Trophoblast cell (in vitro differentiated cells and primary cell): Measurements from ENCODE around the gene HCAR3.
"Not testable (repeated sequence)": the region's sequence is repeated elsewhere in the genome, so short reads cannot be mapped to it uniquely, and the experiment has no call there.

Experiments
- DNase-seq, 2 donors: peaks; one replicate each; pipeline ENCODE4 v3.0.0-alpha.2; 2016
- H2AFZ ChIP-seq: 2 replicates; pipeline ENCODE4 v1.6.1; 2013; ENCODE audit warnings: low read length, moderate library complexity, mild to moderate bottlenecking; ENCODE audit not compliant: insufficient read depth, poor library complexity
- H2AK5ac ChIP-seq: 2 replicates; pipeline ENCODE4 v1.6.1; 2013; ENCODE audit warnings: mild to moderate bottlenecking, low read length
- H2BK120ac ChIP-seq: 2 replicates; pipeline ENCODE4 v1.6.1; 2013; ENCODE audit warnings: low read length, mild to moderate bottlenecking, moderate library complexity; ENCODE audit not compliant: insufficient read depth, poor library complexity
- H2BK12ac ChIP-seq: 2 replicates; pipeline ENCODE4 v1.6.1; 2013; ENCODE audit warnings: mild to moderate bottlenecking, low read length, moderate library complexity
- H2BK5ac ChIP-seq: 2 replicates; pipeline ENCODE4 v1.6.1; 2013; ENCODE audit warnings: low read length, low read depth, moderate library complexity, mild to moderate bottlenecking; ENCODE audit not compliant: poor library complexity
- H3K14ac ChIP-seq: 2 replicates; pipeline ENCODE4 v1.6.1; 2013; ENCODE audit warnings: mild to moderate bottlenecking, low read length
- H3K18ac ChIP-seq: 2 replicates; pipeline ENCODE4 v1.6.1; 2013; ENCODE audit warnings: mild to moderate bottlenecking, low read length
- H3K23ac ChIP-seq: 2 replicates; pipeline ENCODE4 v1.6.1; 2013; ENCODE audit warnings: low read length
- H3K27ac ChIP-seq: 2 replicates; pipeline ENCODE4 v1.5.1; 2013; ENCODE audit warnings: low read depth, mild to moderate bottlenecking, inconsistent platforms, low read length, moderate library complexity
- H3K27me3 ChIP-seq: 2 replicates; pipeline ENCODE4 v1.6.1; 2013; ENCODE audit warnings: inconsistent platforms, mild to moderate bottlenecking, low read length, moderate library complexity; ENCODE audit not compliant: insufficient read depth
- H3K36me3 ChIP-seq, 2 experiments: 1 replicate in 1 of 2; 2 replicates in 1 of 2; pipeline ENCODE4 v1.6.1; 2013; ENCODE audit warnings: low read length in 2 of 2, mild to moderate bottlenecking in 2 of 2, moderate library complexity in 1 of 2; ENCODE audit not compliant: insufficient read depth in 2 of 2, control insufficient read depth in 1 of 2
- H3K4ac ChIP-seq: 2 replicates; pipeline ENCODE4 v1.6.1; 2013; ENCODE audit warnings: low read depth, mild to moderate bottlenecking, low read length, moderate library complexity
- H3K4me1 ChIP-seq, 2 experiments: 1 replicate in 1 of 2; 2 replicates in 1 of 2; pipeline ENCODE4 v1.6.1; 2013; ENCODE audit warnings: low read length in 2 of 2, mild to moderate bottlenecking in 2 of 2, moderate library complexity in 1 of 2; ENCODE audit not compliant: insufficient read depth in 2 of 2, control insufficient read depth in 1 of 2
- H3K4me2 ChIP-seq: 2 replicates; pipeline ENCODE4 v1.6.1; 2013; ENCODE audit warnings: inconsistent platforms, mild to moderate bottlenecking, low read length, moderate library complexity
- H3K4me3 ChIP-seq: 2 replicates; pipeline ENCODE4 v1.5.1; 2013; ENCODE audit warnings: mild to moderate bottlenecking, low read depth, low read length, inconsistent platforms
- H3K79me1 ChIP-seq: one replicate; pipeline ENCODE4 v1.6.1; 2013; ENCODE audit warnings: low read length
- H3K79me2 ChIP-seq: 2 replicates; pipeline ENCODE4 v1.6.1; 2013; ENCODE audit warnings: low read length, mild to moderate bottlenecking; ENCODE audit not compliant: control insufficient read depth, insufficient read depth, poor library complexity
- H3K9ac ChIP-seq: 2 replicates; pipeline ENCODE4 v1.6.1; 2013; ENCODE audit warnings: mild to moderate bottlenecking, low read length
- H3K9me3 ChIP-seq: 2 replicates; pipeline ENCODE4 v1.6.1; 2013; ENCODE audit warnings: low read depth, mild to moderate bottlenecking, control low read depth, inconsistent platforms, low read length; ENCODE audit not compliant: insufficient read depth
- H4K12ac ChIP-seq: 2 replicates; pipeline ENCODE4 v1.6.1; 2013; ENCODE audit warnings: low read depth, mild to moderate bottlenecking, low read length, moderate library complexity
- H4K8ac ChIP-seq: 2 replicates; pipeline ENCODE4 v1.6.1; 2013; ENCODE audit warnings: low read depth, mild to moderate bottlenecking, low read length, moderate library complexity
- H4K91ac ChIP-seq: one replicate; pipeline ENCODE4 v1.6.1; 2013; ENCODE audit warnings: low read depth, mild to moderate bottlenecking, low read length, moderate library complexity
- WGBS: extraction: QIAGEN DNeasy Blood & Tissue Kit; methylation state at CpG from one replicate; pipeline ENCODE4 v1.1.7; 2013; ENCODE audit warnings: missing lambda C conversion rate; ENCODE audit not compliant: insufficient read length, insufficient coverage; ENCODE audit errors: extremely low coverage; 5-methylcytosine and 5-hydroxymethylcytosine counted together

The HCAR3 gene

GRCh38 chr12:122710341-122710740, 6.3 kb downstream of the HCAR3 start:
- H2BK5ac ChIP-seq, H3K79me1 ChIP-seq, H2AFZ ChIP-seq, H3K18ac ChIP-seq, H3K4me3 ChIP-seq, H3K79me2 ChIP-seq, H3K27me3 ChIP-seq, H2BK12ac ChIP-seq, H3K36me3 ChIP-seq, H2BK120ac ChIP-seq, H2AK5ac ChIP-seq, H3K4ac ChIP-seq, H3K23ac ChIP-seq, H3K4me1 ChIP-seq, H3K9ac ChIP-seq, H4K12ac ChIP-seq, H3K9me3 ChIP-seq, H4K8ac ChIP-seq, H3K14ac ChIP-seq, H4K91ac ChIP-seq: not testable (repeated sequence)
- no CpG with 5 or more reads among the region's 2 CpGs for WGBS
- Histone ChIP-seq H3K4me2 (peak overlapping the region; percentile 27), H3K27ac (peak overlapping the region; percentile 88)
- DNase-seq: peak; percentile 85 to 94

- H3K4me2 ChIP-seq, DNase-seq, H3K79me2 ChIP-seq, H3K9me3 ChIP-seq, H3K36me3 ChIP-seq, H3K4me1 ChIP-seq, H4K8ac ChIP-seq, H4K91ac ChIP-seq, H2AK5ac ChIP-seq, H3K9ac ChIP-seq, H3K4me3 ChIP-seq, H3K79me1 ChIP-seq, H2AFZ ChIP-seq, H3K4ac ChIP-seq, H3K14ac ChIP-seq, H3K18ac ChIP-seq, H3K23ac ChIP-seq, H2BK12ac ChIP-seq, H3K27me3 ChIP-seq, H4K12ac ChIP-seq, H2BK5ac ChIP-seq: not testable (repeated sequence)
- Histone ChIP-seq H2BK120ac (peak overlapping the region; percentile 72), H3K27ac (peak overlapping the region; percentile 74)
- WGBS: no CpG with 5 or more reads among the region's 3 CpGs
Observed at GRCh38 chr12:122709287-122709686, 7.3 kb downstream of the HCAR3 start.

GRCh38 chr12:122703841-122704240, 12.8 kb downstream of the HCAR3 start:
- not testable (repeated sequence) for H3K23ac ChIP-seq, H4K12ac ChIP-seq, H3K9ac ChIP-seq, H3K27me3 ChIP-seq, H3K4me2 ChIP-seq, H3K36me3 ChIP-seq, H3K79me1 ChIP-seq, H3K18ac ChIP-seq, H2AK5ac ChIP-seq, H2BK5ac ChIP-seq, DNase-seq, H3K9me3 ChIP-seq, H4K8ac ChIP-seq, H3K4ac ChIP-seq, H2AFZ ChIP-seq, H2BK120ac ChIP-seq, H3K79me2 ChIP-seq, H2BK12ac ChIP-seq, H3K4me1 ChIP-seq, H3K27ac ChIP-seq, H3K14ac ChIP-seq, H3K4me3 ChIP-seq, H4K91ac ChIP-seq
- no CpG with 5 or more reads among the region's 3 CpGs for WGBS

- H2BK120ac ChIP-seq, H2BK5ac ChIP-seq, H3K18ac ChIP-seq, H3K14ac ChIP-seq, H3K4me1 ChIP-seq, H3K9ac ChIP-seq, H4K12ac ChIP-seq, H3K4ac ChIP-seq, H3K36me3 ChIP-seq, H3K79me1 ChIP-seq, H4K91ac ChIP-seq, H3K79me2 ChIP-seq, H2BK12ac ChIP-seq, H2AFZ ChIP-seq, H3K4me3 ChIP-seq, H4K8ac ChIP-seq, H3K23ac ChIP-seq, H3K9me3 ChIP-seq, H3K27me3 ChIP-seq, H2AK5ac ChIP-seq, H3K4me2 ChIP-seq, H3K27ac ChIP-seq: not testable (repeated sequence)
- peak; percentile 66 to 73 for DNase-seq
- WGBS: no CpG with 5 or more reads among the region's 22 CpGs
Observed at GRCh38 chr12:122702890-122703611, 13.6 kb downstream of the HCAR3 start, which contains the start of gene HCAR2. Gene HCAR2, minus strand, starts transcription at chr12:122703357. Its CDS starts 74 bp downstream, at chr12:122703283.
